ENCODE data around the gene MAP4K4.

DNA sequence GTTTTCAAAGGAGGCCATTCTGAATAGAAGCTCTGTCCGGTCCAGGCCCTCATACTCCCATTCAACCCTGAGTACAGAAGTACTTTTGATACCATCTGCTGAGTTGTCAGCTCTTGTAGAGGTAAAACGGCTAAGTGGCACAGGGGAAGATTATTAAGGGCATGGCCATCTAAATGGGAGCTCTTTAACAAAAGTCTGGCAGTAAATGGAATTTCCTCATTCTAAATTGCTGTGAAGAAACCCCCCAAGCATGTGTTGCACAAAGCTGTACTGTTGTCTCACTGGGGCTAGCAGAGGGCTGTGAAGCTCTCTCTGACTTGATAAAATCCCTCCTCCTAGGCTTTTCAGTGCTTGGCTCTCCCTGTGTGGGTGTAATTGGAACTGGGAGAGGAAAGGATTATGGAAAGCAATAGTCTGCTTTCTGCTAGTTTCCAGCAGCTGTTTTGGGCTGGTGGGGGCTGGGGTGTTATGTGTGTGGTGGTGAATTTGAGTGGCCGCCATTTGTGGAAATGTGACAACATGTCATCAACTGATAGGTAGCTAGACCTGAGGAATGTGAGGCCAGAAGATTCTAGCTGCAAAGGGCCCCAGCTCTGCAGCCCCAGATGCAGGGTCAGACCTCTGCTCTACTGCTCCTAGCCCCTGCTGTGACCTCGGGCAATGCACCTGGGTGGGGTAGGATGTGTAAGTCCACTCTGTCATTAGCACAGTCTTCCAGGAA, 65.1 kb downstream of the MAP4K4 start:
- TF ChIP-seq, protein P1, sequence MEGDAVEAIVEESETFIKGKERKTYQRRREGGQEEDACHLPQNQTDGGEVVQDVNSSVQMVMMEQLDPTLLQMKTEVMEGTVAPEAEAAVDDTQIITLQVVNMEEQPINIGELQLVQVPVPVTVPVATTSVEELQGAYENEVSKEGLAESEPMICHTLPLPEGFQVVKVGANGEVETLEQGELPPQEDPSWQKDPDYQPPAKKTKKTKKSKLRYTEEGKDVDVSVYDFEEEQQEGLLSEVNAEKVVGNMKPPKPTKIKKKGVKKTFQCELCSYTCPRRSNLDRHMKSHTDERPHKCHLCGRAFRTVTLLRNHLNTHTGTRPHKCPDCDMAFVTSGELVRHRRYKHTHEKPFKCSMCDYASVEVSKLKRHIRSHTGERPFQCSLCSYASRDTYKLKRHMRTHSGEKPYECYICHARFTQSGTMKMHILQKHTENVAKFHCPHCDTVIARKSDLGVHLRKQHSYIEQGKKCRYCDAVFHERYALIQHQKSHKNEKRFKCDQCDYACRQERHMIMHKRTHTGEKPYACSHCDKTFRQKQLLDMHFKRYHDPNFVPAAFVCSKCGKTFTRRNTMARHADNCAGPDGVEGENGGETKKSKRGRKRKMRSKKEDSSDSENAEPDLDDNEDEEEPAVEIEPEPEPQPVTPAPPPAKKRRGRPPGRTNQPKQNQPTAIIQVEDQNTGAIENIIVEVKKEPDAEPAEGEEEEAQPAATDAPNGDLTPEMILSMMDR (conservative IDR thresholded peaks at IDR 0.05; ENCODE audit: low read depth, low read length): no peak
- TF ChIP-seq POLR2A (IDR thresholded peaks at IDR 0.05; ENCODE audit: low read depth, low read length) (no peak), SMC3 (IDR thresholded peaks at IDR 0.05; ENCODE audit: low read depth, low read length) (no peak), MAZ (IDR thresholded peaks at IDR 0.05; ENCODE audit: borderline replicate concordance, low read depth, low read length) (no peak), MXI1 (IDR thresholded peaks at IDR 0.05; ENCODE audit: borderline replicate concordance, low read depth, low read length) (no peak), RAD21 (IDR thresholded peaks at IDR 0.05; ENCODE audit: low read length) (no peak), RCOR1 (IDR thresholded peaks at IDR 0.05; ENCODE audit: insufficient replicate concordance, low read length) (no peak), CEBPB (IDR thresholded peaks at IDR 0.05; ENCODE audit: low read depth, low read length) (no peak), MAFK (IDR thresholded peaks at IDR 0.05; ENCODE audit: low read depth, low read length) (no peak)
- TF ChIP-seq, protein P2, sequence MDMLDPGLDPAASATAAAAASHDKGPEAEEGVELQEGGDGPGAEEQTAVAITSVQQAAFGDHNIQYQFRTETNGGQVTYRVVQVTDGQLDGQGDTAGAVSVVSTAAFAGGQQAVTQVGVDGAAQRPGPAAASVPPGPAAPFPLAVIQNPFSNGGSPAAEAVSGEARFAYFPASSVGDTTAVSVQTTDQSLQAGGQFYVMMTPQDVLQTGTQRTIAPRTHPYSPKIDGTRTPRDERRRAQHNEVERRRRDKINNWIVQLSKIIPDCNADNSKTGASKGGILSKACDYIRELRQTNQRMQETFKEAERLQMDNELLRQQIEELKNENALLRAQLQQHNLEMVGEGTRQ (IDR thresholded peaks at IDR 0.05; ENCODE audit: low read depth, low read length): no peak
- TF ChIP-seq, protein P3, sequence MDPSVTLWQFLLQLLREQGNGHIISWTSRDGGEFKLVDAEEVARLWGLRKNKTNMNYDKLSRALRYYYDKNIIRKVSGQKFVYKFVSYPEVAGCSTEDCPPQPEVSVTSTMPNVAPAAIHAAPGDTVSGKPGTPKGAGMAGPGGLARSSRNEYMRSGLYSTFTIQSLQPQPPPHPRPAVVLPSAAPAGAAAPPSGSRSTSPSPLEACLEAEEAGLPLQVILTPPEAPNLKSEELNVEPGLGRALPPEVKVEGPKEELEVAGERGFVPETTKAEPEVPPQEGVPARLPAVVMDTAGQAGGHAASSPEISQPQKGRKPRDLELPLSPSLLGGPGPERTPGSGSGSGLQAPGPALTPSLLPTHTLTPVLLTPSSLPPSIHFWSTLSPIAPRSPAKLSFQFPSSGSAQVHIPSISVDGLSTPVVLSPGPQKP (IDR thresholded peaks at IDR 0.05; ENCODE audit: borderline replicate concordance, low read depth, low read length): no peak
